Measurements from ENCODE around the gene CREB5. TPM values are rescaled to one million over a fixed set of nuclear protein-coding genes. Genes with fewer than 3 reads are reported as not detected.

Gene CREB5
- total RNA-seq, 2 experiments from 2014 or later = 0.19 to 0.22 TPM

DNA sequence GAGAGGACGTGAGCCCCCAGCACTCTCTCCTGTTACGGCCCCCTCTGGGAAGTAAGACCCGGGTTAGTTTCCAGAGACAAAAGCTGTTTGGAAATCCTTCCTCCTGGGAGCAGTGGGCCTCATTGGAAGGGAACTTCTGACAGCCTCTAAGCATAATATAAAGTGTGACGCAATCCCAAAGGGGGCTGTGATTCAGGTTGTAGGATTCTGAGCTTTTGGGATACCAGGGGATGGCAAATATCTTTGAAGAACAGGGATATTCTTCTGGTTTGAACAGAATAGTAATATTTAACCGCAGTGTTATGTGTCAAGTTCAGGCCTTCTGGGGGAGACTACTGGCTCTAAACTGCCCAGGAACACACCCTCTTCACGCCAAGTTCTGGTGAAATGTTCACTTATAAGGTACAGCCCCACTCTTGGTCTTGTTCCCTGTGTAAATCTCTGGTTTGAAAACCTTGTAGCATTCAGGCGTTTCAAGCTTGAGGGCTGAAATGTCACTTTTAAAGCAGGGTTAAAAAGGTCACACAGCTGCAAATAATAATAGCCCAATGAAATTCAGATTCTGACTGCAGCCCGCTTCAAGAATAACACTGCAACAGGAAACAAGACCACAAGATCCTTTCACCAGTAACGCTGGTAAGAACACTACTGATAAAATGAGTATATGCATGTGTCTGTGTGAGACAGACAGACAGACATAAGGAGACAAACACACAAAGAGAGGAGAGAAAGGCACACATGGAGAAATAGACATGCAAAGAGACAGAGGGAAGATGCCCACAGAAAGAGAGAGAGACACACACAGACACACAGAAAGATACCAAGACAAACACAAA, 69.0 kb downstream of the CREB5 start:
- Histone ChIP-seq H3K36me3 (ENCODE audit: insufficient read depth, low read length) (no peaks in the 10 kb centered on the region), H3K27ac (ENCODE audit: low read depth in 1 of 2, low read length in 2 of 2) (no peak overlapping the region), H3K4me3 (ENCODE audit: low read length) (no peak overlapping the region), H3K9me3 (ENCODE audit: control insufficient read depth in 1 of 2, insufficient read depth in 1 of 2, low read length in 2 of 2) (no peaks in the 10 kb centered on the region), H3K4me1 (ENCODE audit: insufficient read depth, low read length) (no peaks in the 10 kb centered on the region), H3K27me3 (ENCODE audit: control insufficient read depth in 1 of 2, insufficient read depth in 2 of 2, low read length in 2 of 2) (peaks cover 4 to 5% of the 10 kb centered on the region in 2 experiments)
- ChIA-PET CTCF (no interaction called here), POLR2A (no interaction called here)
- H3K27ac Mint-ChIP-seq = no peak overlapping the region
- TF ChIP-seq, protein P1, sequence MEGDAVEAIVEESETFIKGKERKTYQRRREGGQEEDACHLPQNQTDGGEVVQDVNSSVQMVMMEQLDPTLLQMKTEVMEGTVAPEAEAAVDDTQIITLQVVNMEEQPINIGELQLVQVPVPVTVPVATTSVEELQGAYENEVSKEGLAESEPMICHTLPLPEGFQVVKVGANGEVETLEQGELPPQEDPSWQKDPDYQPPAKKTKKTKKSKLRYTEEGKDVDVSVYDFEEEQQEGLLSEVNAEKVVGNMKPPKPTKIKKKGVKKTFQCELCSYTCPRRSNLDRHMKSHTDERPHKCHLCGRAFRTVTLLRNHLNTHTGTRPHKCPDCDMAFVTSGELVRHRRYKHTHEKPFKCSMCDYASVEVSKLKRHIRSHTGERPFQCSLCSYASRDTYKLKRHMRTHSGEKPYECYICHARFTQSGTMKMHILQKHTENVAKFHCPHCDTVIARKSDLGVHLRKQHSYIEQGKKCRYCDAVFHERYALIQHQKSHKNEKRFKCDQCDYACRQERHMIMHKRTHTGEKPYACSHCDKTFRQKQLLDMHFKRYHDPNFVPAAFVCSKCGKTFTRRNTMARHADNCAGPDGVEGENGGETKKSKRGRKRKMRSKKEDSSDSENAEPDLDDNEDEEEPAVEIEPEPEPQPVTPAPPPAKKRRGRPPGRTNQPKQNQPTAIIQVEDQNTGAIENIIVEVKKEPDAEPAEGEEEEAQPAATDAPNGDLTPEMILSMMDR (IDR thresholded peaks at IDR 0.05) = no peak
- H3K4me3 Mint-ChIP-seq = no peak overlapping the region
- DNase-seq (no peak), ATAC-seq (ENCODE audit: poor library complexity) (no peak)
- no peaks in the 10 kb centered on the region for H3K36me3 Mint-ChIP-seq (ENCODE audit: low read depth)
- peaks cover 22% of the 10 kb centered on the region for H3K27me3 Mint-ChIP-seq
- no peaks in the 10 kb centered on the region for H3K9me3 Mint-ChIP-seq
- no peaks in the 10 kb centered on the region for H3K4me1 Mint-ChIP-seq (ENCODE audit: low read depth)
- intact Hi-C loops (cut with DNase I, micrococcal nuclease) = no loop called here

DNA sequence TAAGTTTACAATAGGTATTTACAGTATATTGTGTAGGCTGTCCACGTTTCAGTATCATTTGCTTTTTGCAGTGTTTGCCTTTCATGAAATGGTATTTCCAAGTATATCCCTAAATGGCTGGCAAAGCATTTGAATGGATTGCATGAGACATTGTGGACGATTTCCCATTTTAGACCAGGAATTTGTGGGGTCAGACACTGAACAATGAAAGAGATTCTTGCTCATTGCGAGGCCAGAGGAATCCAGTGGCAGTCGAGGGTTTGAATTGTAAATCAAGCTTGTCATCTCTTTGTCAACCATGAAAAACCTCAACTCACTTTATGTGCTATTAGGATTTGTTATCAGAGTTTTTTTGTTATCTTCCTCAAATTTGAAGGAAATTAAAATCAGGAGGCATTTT, 70.8 kb downstream of the CREB5 start:
- H3K9me3 ChIP-seq (ENCODE audit: control insufficient read depth in 1 of 2, insufficient read depth in 1 of 2, low read length in 2 of 2) = no peaks in the 10 kb centered on the region
- ATAC-seq (ENCODE audit: poor library complexity) = no peak
- H3K27me3 ChIP-seq (ENCODE audit: control insufficient read depth in 1 of 2, insufficient read depth in 2 of 2, low read length in 2 of 2) = peaks cover 0 to 4% of the 10 kb centered on the region in 2 experiments
- no peak for DNase-seq
- H3K27ac Mint-ChIP-seq = no peak overlapping the region
- TF ChIP-seq, protein P1 (IDR thresholded peaks at IDR 0.05) = no peak
- intact Hi-C loops (cut with DNase I, micrococcal nuclease) = no loop called here
- H3K4me3 Mint-ChIP-seq = no peak overlapping the region
- H3K36me3 ChIP-seq (ENCODE audit: insufficient read depth, low read length) = no peaks in the 10 kb centered on the region
- H3K9me3 Mint-ChIP-seq = no peaks in the 10 kb centered on the region
- no peaks in the 10 kb centered on the region for H3K36me3 Mint-ChIP-seq (ENCODE audit: low read depth)
- CTCF ChIA-PET = no interaction called here
- peaks cover 14% of the 10 kb centered on the region for H3K27me3 Mint-ChIP-seq
- H3K4me3 ChIP-seq (ENCODE audit: low read length) = no peak overlapping the region
- no peaks in the 10 kb centered on the region for H3K4me1 Mint-ChIP-seq (ENCODE audit: low read depth)
- H3K4me1 ChIP-seq (ENCODE audit: insufficient read depth, low read length) = no peaks in the 10 kb centered on the region
- POLR2A ChIA-PET = no interaction called here
- H3K27ac ChIP-seq (ENCODE audit: low read depth in 1 of 2, low read length in 2 of 2) = no peak overlapping the region

DNA sequence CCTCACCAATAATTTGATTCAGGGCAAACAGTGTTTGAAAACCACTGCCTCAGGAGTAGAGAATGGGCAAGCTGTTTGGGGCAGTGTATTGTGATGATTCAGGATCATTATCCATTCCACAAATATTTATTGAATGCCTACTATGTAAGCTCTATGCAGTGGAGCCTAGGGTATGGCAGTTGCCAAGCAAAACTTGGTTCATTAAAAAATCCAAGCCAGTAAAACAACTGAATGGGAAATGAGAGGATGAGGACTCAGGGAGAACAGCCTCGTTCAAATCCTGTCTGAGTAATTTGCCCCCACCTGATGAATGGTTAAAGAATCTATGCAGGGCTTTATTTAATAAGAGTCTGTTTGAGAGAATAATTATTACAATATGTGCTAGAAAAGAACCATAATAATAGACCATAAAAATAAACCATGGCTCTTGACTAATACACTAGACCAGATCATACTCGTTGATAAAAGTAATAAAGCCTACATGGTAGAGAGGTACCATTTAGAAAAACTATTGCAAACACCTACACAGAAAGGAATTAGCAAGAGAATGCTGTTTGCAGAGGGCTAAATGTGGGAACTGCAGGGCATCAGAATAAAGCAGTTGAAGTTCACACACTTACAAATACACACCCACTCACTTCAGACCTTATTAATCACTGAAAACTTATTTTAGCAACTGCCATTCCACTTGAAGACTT, 71.7 kb downstream of the CREB5 start:
- Histone ChIP-seq H3K4me1 (ENCODE audit: insufficient read depth, low read length) (no peaks in the 10 kb centered on the region), H3K4me3 (ENCODE audit: low read length) (no peak overlapping the region), H3K27me3 (ENCODE audit: control insufficient read depth in 1 of 2, insufficient read depth in 2 of 2, low read length in 2 of 2) (peaks cover 0 to 4% of the 10 kb centered on the region in 2 experiments), H3K27ac (ENCODE audit: low read depth in 1 of 2, low read length in 2 of 2) (no peak overlapping the region), H3K9me3 (ENCODE audit: control insufficient read depth in 1 of 2, insufficient read depth in 1 of 2, low read length in 2 of 2) (no peaks in the 10 kb centered on the region), H3K36me3 (ENCODE audit: insufficient read depth, low read length) (no peaks in the 10 kb centered on the region)
- ChIA-PET CTCF (no interaction called here), POLR2A (no interaction called here)
- Mint-ChIP-seq H3K9me3 (no peaks in the 10 kb centered on the region), H3K4me1 (ENCODE audit: low read depth) (no peaks in the 10 kb centered on the region), H3K4me3 (no peak overlapping the region), H3K27me3 (peaks cover 14% of the 10 kb centered on the region), H3K27ac (no peak overlapping the region), H3K36me3 (ENCODE audit: low read depth) (no peaks in the 10 kb centered on the region)
- TF ChIP-seq, protein P1 (IDR thresholded peaks at IDR 0.05) = no peak
- ATAC-seq (ENCODE audit: poor library complexity) = no peak
- intact Hi-C loops (cut with DNase I, micrococcal nuclease) = no loop called here
- DNase-seq = no peak
